Right atrium auricular region (tissue), 2 donors: ENCODE measurements around the gene CUEDC1. TPM values are rescaled to one million over a fixed set of nuclear protein-coding genes. Genes with fewer than 3 reads are reported as not detected.
A peak's percentile ranks its signal among the peaks of the same experiment; 100 is the strongest.

Experiments
- DNase-seq: peaks from one replicate; pipeline ENCODE4 v3.0.0-alpha.2; 2019; ENCODE audit warnings: low spot score
- H3K27ac ChIP-seq, 2 donors: fragments of 200-600 bp; sonication (generic); 1 replicate in 1 of 2; 2 replicates in 1 of 2; pipeline ENCODE4 v1.5.1; 2016 to 2019
- H3K27me3 ChIP-seq, 2 donors: fragments of 200-600 bp; sonication (generic); one replicate each; pipeline versions ENCODE4 v1.5.1 to v1.6.0; 2017 to 2019
- H3K36me3 ChIP-seq: fragments of 200-600 bp; sonication (generic); one replicate; pipeline ENCODE4 v1.5.1; 2016
- H3K4me1 ChIP-seq, 2 donors: fragments of 200-600 bp; sonication (generic); one replicate each; pipeline versions ENCODE4 v1.5.1 to v1.6.0; 2017 to 2019
- H3K4me3 ChIP-seq, 2 donors: fragments of 200-600 bp; sonication (generic); 1 replicate in 1 of 2; 2 replicates in 1 of 2; pipeline ENCODE4 v1.5.1; 2017 to 2019; ENCODE audit warnings: mild to moderate bottlenecking in 1 of 2, moderate library complexity in 1 of 2
- H3K9me3 ChIP-seq, 2 donors: fragments of 200-600 bp; sonication (generic); one replicate each; pipeline ENCODE4 v1.5.1; 2019
- total RNA-seq, 2 donors: library from RNA; depleted of rRNA; stranded (reverse); fragments of >200 nt; gene quantifications; one replicate each; pipeline ENCODE4 v1.1.0, GENCODE V29; 2016
- TF ChIP-seq, protein P1 (sequence below), 2 donors: fragments of 200-600 bp; sonication (generic); IDR thresholded peaks; one replicate each; pipeline ENCODE4 v1.5.1; 2019; ENCODE audit warnings: antibody characterized with exemption in 2 of 2

The CUEDC1 gene
- total RNA-seq, 2 donors from 2014 or later, result 32.5 to 33.3 TPM

DNA sequence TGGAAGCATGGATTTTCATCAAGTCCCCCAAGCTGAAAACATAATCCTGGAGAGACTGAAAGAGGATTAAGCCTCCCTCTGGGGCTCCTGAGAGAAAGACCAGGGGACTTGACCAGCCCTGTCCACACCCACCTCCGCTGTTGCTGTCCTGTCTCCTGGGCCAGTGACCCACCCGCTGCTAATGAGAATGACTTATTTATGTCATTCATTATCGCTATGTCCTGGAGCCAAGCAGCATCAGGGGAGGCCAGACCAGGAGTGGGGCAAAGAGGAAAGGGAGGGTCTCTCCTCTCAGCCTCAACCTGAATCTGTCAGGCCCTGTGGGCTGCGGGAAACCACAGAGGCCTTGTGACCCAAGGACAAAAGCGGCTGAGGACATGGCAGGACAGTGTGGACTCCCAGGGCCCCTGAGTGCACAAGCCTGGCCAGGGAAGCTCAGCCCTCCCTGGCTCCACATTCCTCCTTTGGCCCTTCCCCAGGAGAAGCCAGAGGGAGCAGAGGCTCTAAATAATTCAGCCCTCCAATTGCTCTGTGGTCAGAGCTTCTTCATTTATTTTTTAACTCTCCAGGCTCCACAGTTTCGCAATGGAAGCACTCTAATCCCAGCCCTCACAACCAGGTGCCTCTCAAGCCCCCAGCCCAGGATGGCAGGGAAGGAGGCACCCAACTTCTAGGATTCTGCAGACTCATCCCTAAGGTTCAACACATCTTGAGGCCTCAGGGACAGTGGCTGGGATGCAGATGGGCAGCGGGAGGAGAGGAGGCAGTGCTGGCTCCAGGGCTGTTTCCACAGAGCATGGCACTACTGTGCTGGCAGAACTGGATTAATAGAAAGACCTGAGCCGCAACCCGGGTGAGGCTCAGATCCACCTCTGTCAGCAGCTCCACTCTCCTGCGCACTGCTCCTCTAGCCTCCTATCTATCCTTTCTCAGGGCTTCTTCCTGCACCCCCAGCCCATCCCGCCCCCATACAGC is 19.1 kb downstream of the CUEDC1 start:
- TF ChIP-seq, protein P1, sequence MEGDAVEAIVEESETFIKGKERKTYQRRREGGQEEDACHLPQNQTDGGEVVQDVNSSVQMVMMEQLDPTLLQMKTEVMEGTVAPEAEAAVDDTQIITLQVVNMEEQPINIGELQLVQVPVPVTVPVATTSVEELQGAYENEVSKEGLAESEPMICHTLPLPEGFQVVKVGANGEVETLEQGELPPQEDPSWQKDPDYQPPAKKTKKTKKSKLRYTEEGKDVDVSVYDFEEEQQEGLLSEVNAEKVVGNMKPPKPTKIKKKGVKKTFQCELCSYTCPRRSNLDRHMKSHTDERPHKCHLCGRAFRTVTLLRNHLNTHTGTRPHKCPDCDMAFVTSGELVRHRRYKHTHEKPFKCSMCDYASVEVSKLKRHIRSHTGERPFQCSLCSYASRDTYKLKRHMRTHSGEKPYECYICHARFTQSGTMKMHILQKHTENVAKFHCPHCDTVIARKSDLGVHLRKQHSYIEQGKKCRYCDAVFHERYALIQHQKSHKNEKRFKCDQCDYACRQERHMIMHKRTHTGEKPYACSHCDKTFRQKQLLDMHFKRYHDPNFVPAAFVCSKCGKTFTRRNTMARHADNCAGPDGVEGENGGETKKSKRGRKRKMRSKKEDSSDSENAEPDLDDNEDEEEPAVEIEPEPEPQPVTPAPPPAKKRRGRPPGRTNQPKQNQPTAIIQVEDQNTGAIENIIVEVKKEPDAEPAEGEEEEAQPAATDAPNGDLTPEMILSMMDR (IDR thresholded peaks at IDR 0.05), result no peak
- Histone ChIP-seq H3K9me3 (no peaks in the 10 kb centered on the region), H3K27ac (peak overlapping the region; percentile 89 to 97), H3K4me3 (peak overlapping the region in 1 of 2 donors; percentile 9), H3K27me3 (no peaks in the 10 kb centered on the region), H3K36me3 (no peaks in the 10 kb centered on the region), H3K4me1 (peaks cover 0 to 94% of the 10 kb centered on the region in 2 donors)
- no peak for DNase-seq

DNA sequence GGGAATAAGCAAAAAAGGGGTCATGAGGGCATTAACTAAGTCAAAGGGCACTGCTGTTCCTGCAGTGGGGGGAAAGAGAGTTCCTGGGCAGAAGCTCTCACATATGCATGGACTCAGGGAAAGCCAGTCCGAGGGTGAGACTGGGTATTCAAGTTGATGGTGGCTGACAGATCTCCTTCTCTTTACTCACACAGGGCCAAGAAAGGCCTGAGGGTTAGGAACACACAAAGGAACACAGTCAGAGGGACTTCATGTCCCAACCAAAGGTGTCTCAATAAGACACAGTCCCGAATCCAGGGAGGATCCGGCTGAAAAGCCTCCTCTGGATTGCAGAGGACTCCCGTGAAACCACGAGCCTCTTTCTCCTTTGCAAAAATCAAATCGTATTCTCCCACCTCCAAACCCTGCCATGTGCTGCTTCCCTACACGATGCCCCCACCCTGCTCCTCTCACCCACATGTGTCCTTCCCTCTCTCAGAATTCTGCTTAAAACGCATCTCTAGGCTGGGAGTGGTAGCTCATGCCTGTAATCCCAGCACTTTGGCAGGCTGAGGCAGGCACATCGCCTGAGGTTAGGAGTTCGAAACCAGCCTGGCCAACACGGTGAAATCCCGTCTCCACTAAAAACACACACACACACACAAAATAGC is 23.6 kb downstream of the CUEDC1 start:
- TF ChIP-seq, protein P1 (IDR thresholded peaks at IDR 0.05), result no peak
- Histone ChIP-seq H3K9me3 (no peaks in the 10 kb centered on the region), H3K4me3 (no peak overlapping the region), H3K36me3 (no peaks in the 10 kb centered on the region), H3K27ac (peak overlapping the region; percentile 2 to 42), H3K27me3 (no peaks in the 10 kb centered on the region), H3K4me1 (peaks cover 0 to 92% of the 10 kb centered on the region in 2 donors)
- no peak for DNase-seq

DNA sequence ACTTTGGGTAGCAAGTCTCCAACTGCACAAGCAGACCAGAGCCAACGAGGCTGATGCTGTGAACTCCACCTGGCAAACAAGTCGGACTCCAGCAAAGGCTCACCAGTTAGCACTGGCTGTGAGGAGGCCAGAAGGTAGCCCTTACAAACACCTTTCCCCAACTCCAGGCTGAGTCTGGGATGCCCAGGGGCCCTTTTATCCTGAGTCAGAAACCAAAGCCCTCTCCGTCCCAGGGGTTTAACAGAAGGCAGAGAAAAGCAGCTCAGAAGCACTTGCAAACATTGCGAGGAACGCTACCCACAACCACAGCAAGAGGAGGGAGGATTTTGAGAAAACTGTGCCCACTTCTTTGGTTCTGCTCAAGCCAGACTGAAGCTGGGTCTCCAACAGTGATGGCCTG is 25.0 kb downstream of the CUEDC1 start:
- Histone ChIP-seq H3K9me3 (no peaks in the 10 kb centered on the region), H3K27ac (peak overlapping the region; percentile 2 to 42), H3K4me3 (no peak overlapping the region), H3K36me3 (no peaks in the 10 kb centered on the region), H3K27me3 (no peaks in the 10 kb centered on the region), H3K4me1 (peaks cover 0 to 91% of the 10 kb centered on the region in 2 donors)
- DNase-seq, result no peak
- TF ChIP-seq, protein P1 (IDR thresholded peaks at IDR 0.05), result no peak

DNA sequence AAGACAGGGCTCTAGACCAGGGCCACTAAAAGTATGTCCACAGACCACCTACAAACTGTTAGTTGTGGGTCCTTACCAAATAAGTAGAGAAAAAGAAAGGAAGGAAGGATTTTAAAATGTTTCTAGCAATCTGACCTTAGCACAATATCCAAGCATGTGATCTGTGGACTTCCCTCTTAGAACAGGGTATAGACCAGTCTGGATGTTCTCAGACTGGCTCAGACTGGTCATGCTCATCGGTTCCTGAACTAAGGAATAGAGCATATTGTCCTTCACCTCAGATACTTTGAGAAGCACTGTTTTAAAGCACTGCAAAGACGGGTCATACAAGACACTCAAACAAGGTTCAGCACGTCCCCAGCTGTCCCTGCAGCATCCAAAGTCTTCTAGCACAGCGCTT is 25.8 kb downstream of the CUEDC1 start:
- Histone ChIP-seq H3K4me1 (peaks cover 0 to 88% of the 10 kb centered on the region in 2 donors), H3K9me3 (no peaks in the 10 kb centered on the region), H3K27ac (peak overlapping the region; percentile 29 to 49), H3K27me3 (no peaks in the 10 kb centered on the region), H3K4me3 (no peak overlapping the region), H3K36me3 (no peaks in the 10 kb centered on the region)
- TF ChIP-seq, protein P1 (IDR thresholded peaks at IDR 0.05), result no peak
- DNase-seq, result no peak

DNA sequence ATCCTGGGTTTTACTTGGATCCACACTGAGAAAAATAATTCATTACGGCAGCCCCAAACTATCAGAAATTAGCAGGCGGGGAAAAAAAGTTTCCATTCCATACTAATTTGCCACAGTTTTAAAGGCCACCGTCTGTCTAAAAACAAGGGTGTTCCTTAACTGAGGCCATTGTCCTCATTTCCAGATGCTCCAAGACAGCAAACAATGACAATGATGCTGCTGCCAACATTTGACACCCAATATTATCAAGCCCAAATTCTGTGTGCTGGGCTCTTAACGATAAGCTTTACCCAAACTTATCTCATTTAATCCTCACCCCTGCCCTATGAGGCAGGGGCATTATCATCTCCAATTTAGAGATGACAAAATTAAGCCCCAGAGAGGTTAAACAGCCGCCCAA is 26.3 kb downstream of the CUEDC1 start:
- no peaks in the 10 kb centered on the region for H3K36me3 ChIP-seq
- H3K4me1 ChIP-seq, result peaks cover 0 to 86% of the 10 kb centered on the region in 2 donors
- DNase-seq, result no peak
- H3K9me3 ChIP-seq, result no peaks in the 10 kb centered on the region
- peak overlapping the region; percentile 29 to 49 for H3K27ac ChIP-seq
- H3K27me3 ChIP-seq, result no peaks in the 10 kb centered on the region
- H3K4me3 ChIP-seq, result no peak overlapping the region
- TF ChIP-seq, protein P1 (IDR thresholded peaks at IDR 0.05), result no peak
